HCT116 (cell line): ENCODE data around the gene CEP170B. TPM values are rescaled to one million over a fixed set of nuclear protein-coding genes. Genes with fewer than 3 reads are reported as not detected.

Source experiments
- ATAC-seq: fragments of 200-7000 bp; cut with Tn5 transposase; 2 replicates; pipeline ENCODE4 v1.9.1; 2020; ENCODE audit warnings: mild to moderate bottlenecking, moderate library complexity
- BruUV-seq: library from RNA; stranded (reverse); fragments of 400-500 nt; replicated peaks from 2 replicates; lab custom pipeline; 2021; lab: Mats Ljungman, UMichigan
- CTCF ChIA-PET: fragments of 300-600 bp; sonication (Branson Sonifier 250); formaldehyde crosslinking; loops from one replicate; lab custom pipeline; 2021; ENCODE audit warnings: antibody characterized with exemption; lab: Charles Lee
- POLR2A ChIA-PET: fragments of 300-600, 350-600 bp; sonication (Branson Sonifier 250); formaldehyde crosslinking; loops from one replicate; lab custom pipeline; 2021; ENCODE audit warnings: antibody characterized with exemption; lab: Charles Lee
- RAD21 ChIA-PET, 2 experiments: fragments of 300-600 bp; sonication (Branson Sonifier 250); formaldehyde crosslinking; loops; one replicate each; lab custom pipeline; 2023; ENCODE audit warnings: low total read pairs in 2 of 2; ENCODE audit not compliant: uncharacterized antibody in 2 of 2, unreplicated experiment in 2 of 2, low non-redundant PET in 1 of 2; lab: Charles Lee
- DNase-seq: peaks from one replicate; pipeline ENCODE4 v3.0.0-alpha.2; 2010; ENCODE audit warnings: low read depth, low spot score
- H2AFZ ChIP-seq: fragments of 200-600 bp; shearing (Covaris generic), sonication (generic); 2 replicates; pipeline ENCODE4 v1.6.1; 2017; ENCODE audit warnings: low read depth, mixed run types, mixed read lengths, antibody characterized with exemption, low read length; ENCODE audit not compliant: poor library complexity, severe bottlenecking
- H3K27ac ChIP-seq: 2 replicates; pipeline ENCODE4 v1.5.1; 2012; ENCODE audit warnings: low read depth, low read length
- H3K27me3 ChIP-seq: fragments of 200-600 bp; sonication (generic); 2 replicates; pipeline ENCODE4 v1.6.1; 2016; ENCODE audit warnings: mixed run types, low read length, mixed read lengths; ENCODE audit not compliant: insufficient read depth
- H3K36me3 ChIP-seq, 2 experiments: fragments of 200-500 bp in 1 of 2; fragments of 200-600 bp in 1 of 2; sonication (Bioruptor generic) in 1 of 2; sonication (generic) in 1 of 2; 2 replicates each; pipeline versions ENCODE4 v1.5.1 to v1.6.1; 2014 to 2016; ENCODE audit warnings: low read length in 2 of 2, inconsistent platforms in 1 of 2, mixed read lengths in 1 of 2, mixed run types in 1 of 2; ENCODE audit not compliant: insufficient read depth in 2 of 2, control insufficient read depth in 1 of 2
- H3K4me1 ChIP-seq, 2 experiments: fragments of 200-600 bp in 1 of 2; sonication (generic) in 1 of 2; 2 replicates each; pipeline versions ENCODE4 v1.5.1 to v1.6.1; 2012 to 2017; ENCODE audit warnings: low read length in 2 of 2, inconsistent platforms in 1 of 2, mild to moderate bottlenecking in 1 of 2, mixed read lengths in 1 of 2, mixed run types in 1 of 2, moderate library complexity in 1 of 2; ENCODE audit not compliant: insufficient read depth in 2 of 2, control insufficient read depth in 1 of 2
- H3K4me2 ChIP-seq: fragments of 200-600 bp; sonication (generic); 2 replicates; pipeline ENCODE4 v1.6.1; 2017; ENCODE audit warnings: mixed run types, low read length, mixed read lengths
- H3K4me3 ChIP-seq, 2 experiments: fragments of 200-600 bp in 1 of 2; sonication (generic) in 1 of 2; replicated peaks in 1 of 2; 2 replicates each; pipeline ENCODE4 v1.5.1; 2011 to 2016; ENCODE audit warnings: low read length in 2 of 2, control low read depth in 1 of 2, low read depth in 1 of 2, mild to moderate bottlenecking in 1 of 2, mixed read lengths in 1 of 2, mixed run types in 1 of 2
- H3K79me2 ChIP-seq: fragments of 200-600 bp; sonication (generic); 2 replicates; pipeline ENCODE4 v1.6.1; 2017; ENCODE audit warnings: mild to moderate bottlenecking, mixed run types, low read length, moderate library complexity, mixed read lengths; ENCODE audit not compliant: insufficient read depth
- H3K9ac ChIP-seq: fragments of 200-600 bp; sonication (generic); 2 replicates; pipeline ENCODE4 v1.6.1; 2016; ENCODE audit warnings: low read length, mixed read lengths
- H3K9me2 ChIP-seq: fragments of 200-600 bp; sonication (generic), shearing (Covaris generic); 2 replicates; pipeline ENCODE4 v1.6.1; 2017; ENCODE audit warnings: mixed run types, mild to moderate bottlenecking, moderate library complexity; ENCODE audit not compliant: insufficient read depth
- H3K9me3 ChIP-seq, 2 experiments: fragments of 200-500 bp in 1 of 2; fragments of 200-600 bp in 1 of 2; sonication (Bioruptor generic) in 1 of 2; sonication (generic) in 1 of 2; 2 replicates each; pipeline ENCODE4 v1.6.1; 2014 to 2017; ENCODE audit warnings: low read length in 2 of 2, mixed read lengths in 2 of 2, inconsistent platforms in 1 of 2, low read depth in 1 of 2, mild to moderate bottlenecking in 1 of 2, mixed run types in 1 of 2, moderate library complexity in 1 of 2; ENCODE audit not compliant: control insufficient read depth in 1 of 2, insufficient read depth in 1 of 2
- H4K20me1 ChIP-seq: fragments of 200-600 bp; sonication (generic), shearing (Covaris generic); 2 replicates; pipeline ENCODE4 v1.6.1; 2017; ENCODE audit warnings: mixed run types, mild to moderate bottlenecking, moderate library complexity; ENCODE audit not compliant: insufficient read depth
- ATF3 ChIP-seq: IDR thresholded peaks from 2 replicates; pipeline ENCODE4 v1.6.1; 2012
- CBX3 ChIP-seq: IDR thresholded peaks from 2 replicates; pipeline ENCODE4 v1.6.1; 2012; ENCODE audit warnings: low read depth
- CEBPB ChIP-seq: IDR thresholded peaks from 2 replicates; pipeline ENCODE4 v1.6.1; 2012; ENCODE audit warnings: low read depth
- EGR1 ChIP-seq: IDR thresholded peaks from 2 replicates; pipeline ENCODE4 v1.6.1; 2012; ENCODE audit warnings: low read depth
- ELF1 ChIP-seq: IDR thresholded peaks from 2 replicates; pipeline ENCODE4 v1.6.1; 2012; ENCODE audit warnings: low read depth, borderline replicate concordance
- EZH2 ChIP-seq: fragments of 200-600 bp; sonication (generic); IDR thresholded peaks from 2 replicates; pipeline ENCODE4 v1.6.1; 2017; ENCODE audit warnings: antibody characterized with exemption, mixed run types
- EZH2phosphoT487 ChIP-seq: fragments of 200-600 bp; IDR thresholded peaks from 2 replicates; pipeline ENCODE4 v1.6.1; 2018; ENCODE audit warnings: antibody characterized with exemption, borderline replicate concordance
- FOSL1 ChIP-seq: IDR thresholded peaks from 2 replicates; pipeline ENCODE4 v1.6.1; 2012; ENCODE audit warnings: low read depth
- POLR2A ChIP-seq: IDR thresholded peaks from 2 replicates; pipeline ENCODE4 v1.7.0; 2011; ENCODE audit warnings: borderline replicate concordance; ENCODE audit not compliant: insufficient read depth, insufficient read length; ENCODE audit errors: extremely low read depth
- RAD21 ChIP-seq: IDR thresholded peaks from 2 replicates; pipeline ENCODE4 v1.6.1; 2012; ENCODE audit warnings: low read depth, mild to moderate bottlenecking
- REST ChIP-seq: IDR thresholded peaks from 2 replicates; pipeline ENCODE4 v1.6.1; 2012; ENCODE audit warnings: low read depth
- SIN3A ChIP-seq: IDR thresholded peaks from 2 replicates; pipeline ENCODE4 v1.6.1; 2012; ENCODE audit warnings: low read depth
- SP1 ChIP-seq: IDR thresholded peaks from 2 replicates; pipeline ENCODE4 v1.6.1; 2012; ENCODE audit warnings: low read depth
- SRF ChIP-seq: IDR thresholded peaks from 2 replicates; pipeline ENCODE4 v1.6.1; 2012; ENCODE audit warnings: low read depth
- TCF7L2 ChIP-seq: IDR thresholded peaks from 2 replicates; pipeline ENCODE4 v1.7.0; 2011; ENCODE audit warnings: borderline replicate concordance, inconsistent platforms; ENCODE audit not compliant: insufficient read depth, insufficient read length; ENCODE audit errors: extremely low read depth
- YY1 ChIP-seq: IDR thresholded peaks from 2 replicates; pipeline ENCODE4 v1.6.1; 2011; ENCODE audit warnings: low read length, low read depth, moderate library complexity, mild to moderate bottlenecking; ENCODE audit not compliant: insufficient replicate concordance; ENCODE audit errors: extremely low read depth
- ZFX ChIP-seq: fragments of 450-650 bp; IDR thresholded peaks from 2 replicates; pipeline ENCODE4 v1.6.1; 2017
- ZNF274 ChIP-seq: fragments of 200-500 bp; sonication (Bioruptor generic); IDR thresholded peaks from 2 replicates; pipeline ENCODE4 v1.6.1; 2014; ENCODE audit warnings: mild to moderate bottlenecking, low read depth, low read length, inconsistent platforms
- intact Hi-C: fragments of 100-400 bp; cut with micrococcal nuclease; formaldehyde crosslinking; loops from 2 replicates; pipeline ENCODE4 v1.10.0; 2022
- total RNA-seq: library from RNA; stranded (reverse); gene quantifications from one replicate; pipeline ENCODE4 v1.2.1, GENCODE V29; 2021; ENCODE audit not compliant: unreplicated experiment
- TF ChIP-seq, protein P1 (sequence below), 3 experiments: fragments of 200-600 bp in 1 of 3; sonication (generic) in 1 of 3; IDR thresholded peaks in 2 of 3; conservative IDR thresholded peaks in 1 of 3; 2 replicates each; pipeline ENCODE4 v1.5.1; 2012 to 2017; ENCODE audit warnings: low read depth in 2 of 3, low read length in 2 of 3, antibody characterized with exemption in 1 of 3, borderline replicate concordance in 1 of 3, control low read depth in 1 of 3, mild to moderate bottlenecking in 1 of 3, mixed read lengths in 1 of 3, mixed run types in 1 of 3, moderate library complexity in 1 of 3; ENCODE audit not compliant: insufficient read depth in 1 of 3
- TF ChIP-seq, protein P2 (sequence below): IDR thresholded peaks from 2 replicates; pipeline ENCODE4 v1.6.1; 2012

The CEP170B gene
- total RNA-seq, 1 experiment from 2014 or later: 45.9 TPM

DNA sequence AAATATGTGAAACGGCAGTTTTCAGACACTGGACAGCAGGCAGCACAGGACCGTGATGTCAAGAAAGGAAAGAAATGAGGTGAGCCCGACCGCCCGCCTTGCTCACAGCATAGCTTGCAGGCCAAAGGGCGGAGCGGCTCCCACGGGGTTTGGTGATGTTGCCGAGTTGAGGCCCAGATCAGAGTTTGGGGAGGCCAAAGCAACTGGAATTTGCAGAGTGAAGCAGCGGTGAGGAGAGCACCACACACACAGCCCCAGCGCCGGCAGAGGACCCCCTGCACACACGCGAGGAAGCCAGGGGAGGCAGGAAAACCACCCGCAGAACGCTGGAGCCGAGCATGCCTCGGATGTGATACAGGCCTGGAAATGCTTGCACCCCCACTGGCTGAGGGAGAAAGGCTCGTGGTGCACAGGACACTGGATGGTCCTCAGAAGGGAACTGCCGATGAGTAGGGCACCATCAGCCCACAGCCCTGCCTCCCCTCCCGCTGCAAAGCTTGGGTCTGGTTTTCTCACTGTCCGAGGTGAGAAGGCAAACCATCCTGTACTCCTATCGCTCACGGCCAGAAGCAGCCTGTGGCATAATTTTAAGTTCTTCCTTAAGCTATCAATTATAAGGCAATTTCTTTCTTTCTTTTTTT, 33.9 kb downstream of the CEP170B start:
- no TSS peak for BruUV-seq
- Histone ChIP-seq H3K4me3 (no peak overlapping the region), H3K4me1 (peaks cover 0 to 8% of the 10 kb centered on the region in 2 experiments; a peak in 1 of 4 replicates), H3K9me2 (no peaks in the 10 kb centered on the region), H3K36me3 (no peaks in the 10 kb centered on the region), H3K27ac (no peak overlapping the region), H3K9me3 (no peaks in the 10 kb centered on the region), H3K79me2 (no peaks in the 10 kb centered on the region), H3K4me2 (no peak overlapping the region), H4K20me1 (no peaks in the 10 kb centered on the region), H3K27me3 (no peaks in the 10 kb centered on the region), H2AFZ (no peak overlapping the region), H3K9ac (no peak overlapping the region)
- ATAC-seq (no peak), DNase-seq (no peak)
- ChIA-PET CTCF (no interaction called here), POLR2A (no interaction called here), RAD21 (no interaction called here)
- TF ChIP-seq RAD21 (no peak), CEBPB (no peak), SIN3A (no peak), POLR2A (no peak), ELF1 (no peak), EZH2phosphoT487 (no peak), ZFX (no peak), TCF7L2 (no peak), SRF (no peak), YY1 (no peak), CBX3 (no peak), ZNF274 (no peak), SP1 (no peak), REST (no peak), ATF3 (no peak), FOSL1 (no peak), EZH2 (no peak), EGR1 (no peak)
- TF ChIP-seq, protein P1, sequence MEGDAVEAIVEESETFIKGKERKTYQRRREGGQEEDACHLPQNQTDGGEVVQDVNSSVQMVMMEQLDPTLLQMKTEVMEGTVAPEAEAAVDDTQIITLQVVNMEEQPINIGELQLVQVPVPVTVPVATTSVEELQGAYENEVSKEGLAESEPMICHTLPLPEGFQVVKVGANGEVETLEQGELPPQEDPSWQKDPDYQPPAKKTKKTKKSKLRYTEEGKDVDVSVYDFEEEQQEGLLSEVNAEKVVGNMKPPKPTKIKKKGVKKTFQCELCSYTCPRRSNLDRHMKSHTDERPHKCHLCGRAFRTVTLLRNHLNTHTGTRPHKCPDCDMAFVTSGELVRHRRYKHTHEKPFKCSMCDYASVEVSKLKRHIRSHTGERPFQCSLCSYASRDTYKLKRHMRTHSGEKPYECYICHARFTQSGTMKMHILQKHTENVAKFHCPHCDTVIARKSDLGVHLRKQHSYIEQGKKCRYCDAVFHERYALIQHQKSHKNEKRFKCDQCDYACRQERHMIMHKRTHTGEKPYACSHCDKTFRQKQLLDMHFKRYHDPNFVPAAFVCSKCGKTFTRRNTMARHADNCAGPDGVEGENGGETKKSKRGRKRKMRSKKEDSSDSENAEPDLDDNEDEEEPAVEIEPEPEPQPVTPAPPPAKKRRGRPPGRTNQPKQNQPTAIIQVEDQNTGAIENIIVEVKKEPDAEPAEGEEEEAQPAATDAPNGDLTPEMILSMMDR (IDR thresholded peaks at IDR 0.05 in 2 of 3, conservative IDR thresholded peaks at IDR 0.05 in 1 of 3; ENCODE audit: borderline replicate concordance in 1 of 3, insufficient read depth in 1 of 3, low read depth in 2 of 3, low read length in 2 of 3): no peak
- TF ChIP-seq, protein P2, sequence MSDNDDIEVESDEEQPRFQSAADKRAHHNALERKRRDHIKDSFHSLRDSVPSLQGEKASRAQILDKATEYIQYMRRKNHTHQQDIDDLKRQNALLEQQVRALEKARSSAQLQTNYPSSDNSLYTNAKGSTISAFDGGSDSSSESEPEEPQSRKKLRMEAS: no peak
- intact Hi-C loops: no loop called here
